AG08396 (cell line): ENCODE data around the gene SASH3.

Experiments
- DNase-seq: peaks from one replicate; pipeline ENCODE4 v3.0.0; 2012; ENCODE audit warnings: low spot score, mixed read lengths

Gene SASH3

DNA sequence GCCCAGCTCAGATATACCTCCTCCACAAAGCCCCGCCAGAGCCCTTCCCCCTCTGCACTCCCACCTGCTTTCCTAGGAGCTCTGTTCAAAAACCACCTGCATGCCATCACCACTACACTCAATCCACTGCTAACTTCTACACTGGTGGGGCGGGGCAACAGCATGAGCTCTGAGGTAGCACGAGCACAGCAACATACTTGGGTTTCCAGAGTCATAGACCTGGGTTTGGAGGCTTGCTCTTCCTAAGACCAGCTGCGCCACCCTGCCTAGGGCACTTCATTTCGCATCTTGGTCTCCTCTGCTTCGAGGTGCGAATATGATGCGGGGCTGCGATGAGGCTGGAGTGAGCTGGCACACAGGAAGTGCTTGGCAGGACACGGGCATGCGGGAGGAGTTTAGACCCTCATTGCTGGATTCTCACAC lies 3.6 kb downstream of the SASH3 start:
- DNase-seq: no peak

DNA sequence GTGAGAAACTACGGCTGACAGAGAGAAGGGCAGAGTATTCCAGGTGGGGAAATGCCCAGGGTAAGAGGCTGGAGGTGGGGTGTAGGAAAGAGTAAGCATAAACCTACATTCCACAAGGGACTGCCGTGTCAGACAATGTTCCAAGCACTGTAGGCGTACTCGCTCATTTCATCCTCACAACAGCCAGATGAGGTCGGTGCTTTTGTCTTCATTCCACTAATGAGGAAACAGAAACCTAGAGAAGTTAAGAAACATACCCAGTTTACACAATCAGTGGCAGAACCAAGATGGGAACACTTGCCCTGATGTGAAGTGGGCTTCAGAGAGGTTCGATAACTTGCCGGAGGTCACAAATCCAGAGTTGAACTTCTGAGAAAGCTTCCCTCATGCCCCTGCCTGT lies 4.6 kb downstream of the SASH3 start:
- DNase-seq: no peak

DNA sequence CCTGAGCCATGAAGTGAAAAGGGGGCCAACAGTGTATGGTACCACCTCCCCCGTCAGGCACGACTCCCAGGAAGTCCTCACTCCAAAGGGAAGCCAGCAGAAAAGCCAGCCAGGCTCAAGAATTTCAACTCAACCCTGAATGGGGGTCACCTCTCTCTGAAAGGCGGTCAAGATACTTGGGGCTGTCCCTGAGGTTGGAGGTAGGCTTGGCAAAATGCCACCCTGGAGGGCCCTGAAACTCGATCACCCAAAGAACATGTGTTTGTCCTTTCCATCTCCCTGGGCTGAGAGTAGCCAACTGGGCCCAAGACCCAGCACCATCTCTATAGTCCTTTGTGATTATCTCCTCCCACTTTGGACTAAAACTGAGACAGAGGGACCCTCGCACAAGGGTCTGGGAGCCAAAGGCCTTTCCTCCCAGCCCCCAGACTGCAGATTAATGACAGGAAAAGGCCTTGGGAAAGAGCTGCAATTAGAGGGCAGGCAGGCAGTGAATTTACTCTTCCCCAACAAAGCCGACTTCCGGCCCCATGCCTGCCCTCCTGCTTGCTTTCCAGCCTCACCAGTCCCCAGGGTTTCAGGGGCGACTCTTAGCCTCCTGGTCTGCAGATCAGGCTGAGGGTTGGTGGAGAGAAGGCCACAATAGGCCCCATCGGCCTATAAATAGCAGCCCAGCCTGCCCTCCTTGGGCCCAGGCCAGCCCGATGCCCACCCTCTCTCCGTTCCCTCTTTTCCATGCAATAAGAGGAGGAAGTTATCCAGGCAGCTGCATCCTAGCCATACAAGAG lies 5.6 kb downstream of the SASH3 start:
- no peak for DNase-seq

DNA sequence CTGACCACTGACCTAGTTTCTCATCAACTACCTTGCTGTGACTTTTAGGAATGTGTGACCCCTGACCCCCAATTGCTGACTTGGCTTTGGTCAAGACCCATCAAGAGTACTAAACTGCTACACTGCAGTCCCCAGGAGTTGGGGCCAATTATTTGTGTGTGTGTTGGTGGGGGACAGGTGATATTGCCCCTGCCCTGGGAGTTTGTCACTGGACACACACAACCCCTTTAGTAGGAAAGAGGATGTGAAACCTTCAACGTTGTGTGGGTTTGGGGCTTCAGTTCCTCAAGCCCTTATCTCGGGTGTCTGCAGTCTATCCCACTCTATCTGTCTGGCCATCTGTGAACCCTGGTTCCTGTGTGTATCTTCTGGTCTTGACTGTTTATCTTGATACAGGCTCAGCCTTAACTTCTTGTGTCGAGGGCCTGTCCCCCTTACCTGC lies 6.5 kb downstream of the SASH3 start:
- DNase-seq: no peak

DNA sequence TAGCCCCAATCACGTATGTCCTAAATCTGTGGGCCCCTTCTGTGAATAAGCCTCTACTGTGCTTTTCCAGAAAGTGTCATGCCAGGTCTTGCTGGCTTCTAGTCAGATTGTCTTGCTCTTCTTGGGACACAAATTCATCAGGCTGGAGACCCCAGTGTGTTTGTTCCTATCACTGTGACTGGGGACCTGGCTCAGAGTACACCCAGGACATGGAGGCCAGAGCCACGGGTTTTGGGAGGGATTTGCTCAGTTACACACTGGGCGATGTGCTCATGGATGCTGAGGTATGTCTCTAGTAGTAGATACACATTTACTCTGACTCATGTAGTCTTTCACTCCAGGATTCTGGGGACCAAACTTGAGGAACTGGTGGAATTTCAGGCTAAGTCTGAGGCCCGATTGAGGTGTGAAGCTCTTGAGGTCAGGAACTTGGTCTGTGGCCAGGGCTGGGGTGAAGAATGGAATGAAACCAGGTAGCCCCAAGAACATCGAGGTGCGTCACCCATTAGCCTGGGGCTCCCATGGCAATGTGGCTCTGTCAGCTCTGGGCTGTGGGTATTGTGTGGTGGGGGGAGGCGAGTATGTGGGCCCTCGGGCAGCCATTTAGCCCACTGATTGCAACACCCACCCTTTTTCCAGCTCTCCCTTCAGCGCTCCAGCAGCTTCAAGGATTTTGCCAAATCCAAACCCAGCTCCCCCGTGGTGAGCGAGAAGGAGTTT lies 7.7 kb downstream of the SASH3 start:
- no peak for DNase-seq

DNA sequence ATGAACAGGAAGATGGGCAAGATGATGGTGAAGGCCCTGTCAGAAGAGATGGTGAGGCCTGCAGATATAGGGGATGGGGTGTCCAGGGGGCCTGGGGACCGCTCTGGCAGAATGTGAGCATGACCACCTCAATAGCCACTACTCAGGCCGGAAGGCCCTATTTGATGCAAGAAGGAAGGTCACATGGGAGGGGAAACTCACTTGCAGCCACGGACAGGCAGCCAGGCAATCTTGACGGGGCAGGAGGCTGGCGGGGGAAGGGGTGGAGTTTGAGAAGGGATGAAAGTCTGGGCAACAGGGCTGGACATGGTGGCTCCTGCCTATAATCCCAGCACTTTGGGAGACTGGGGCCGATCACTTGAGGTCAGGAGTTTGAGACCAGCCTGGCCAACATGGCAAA lies 8.8 kb downstream of the SASH3 start:
- DNase-seq: no peak

DNA sequence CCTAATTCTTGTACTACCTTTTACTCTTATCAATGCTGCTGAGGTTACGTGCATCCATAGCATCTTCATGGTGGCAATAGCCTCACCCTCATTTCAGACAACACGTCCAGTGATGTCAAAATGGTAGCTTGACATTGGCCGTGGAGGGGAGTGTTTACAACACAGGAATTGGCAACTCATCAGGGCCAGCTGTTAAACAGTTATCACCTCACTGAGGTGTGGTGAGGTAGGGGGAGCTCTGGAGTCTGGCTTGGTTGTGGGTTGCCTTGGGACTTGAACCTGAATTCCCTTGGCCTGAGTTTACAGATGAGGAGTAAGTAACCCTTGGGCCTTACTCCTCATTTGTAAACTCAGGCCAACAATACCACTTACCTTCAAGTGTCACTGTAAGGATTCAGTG lies 10.4 kb downstream of the SASH3 start:
- DNase-seq: no peak

DNA sequence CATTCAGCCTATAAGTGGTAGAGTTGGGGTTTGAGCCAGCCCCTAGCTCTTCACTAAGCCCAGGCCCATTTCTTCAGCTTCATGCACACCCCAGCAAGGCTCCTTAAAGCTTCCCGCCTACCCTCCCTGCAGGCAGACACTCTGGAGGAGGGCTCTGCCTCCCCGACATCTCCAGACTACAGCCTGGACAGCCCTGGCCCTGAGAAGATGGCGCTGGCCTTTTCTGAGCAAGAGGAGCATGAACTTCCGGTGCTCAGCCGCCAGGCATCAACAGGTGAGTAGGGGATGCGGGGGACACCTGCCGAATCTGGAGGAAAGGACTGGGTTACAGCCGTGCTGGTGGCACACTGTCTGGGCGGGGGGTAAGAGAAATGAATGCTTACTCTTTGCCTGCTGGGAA lies 11.1 kb downstream of the SASH3 start:
- no peak for DNase-seq

DNA sequence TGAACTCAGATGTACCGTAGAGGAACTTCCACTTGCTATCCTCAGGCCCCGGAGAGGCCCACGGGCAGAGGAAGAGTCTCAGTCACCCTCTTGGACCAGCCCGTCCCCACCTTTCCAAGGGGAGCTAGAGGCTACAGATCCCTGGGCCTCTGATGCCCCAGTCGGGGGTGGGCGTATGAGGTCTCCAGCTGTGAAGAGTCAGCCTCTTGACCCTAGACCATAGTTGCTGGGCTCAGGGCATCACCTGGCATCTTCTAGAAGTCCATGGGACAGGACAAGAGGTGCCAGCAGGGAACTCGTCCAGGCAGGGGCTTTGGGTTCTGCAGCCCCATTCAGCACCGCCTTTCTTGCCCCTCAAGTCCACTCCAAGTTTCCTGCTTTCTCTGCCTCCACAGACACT lies 11.6 kb downstream of the SASH3 start:
- DNase-seq: no peak

DNA sequence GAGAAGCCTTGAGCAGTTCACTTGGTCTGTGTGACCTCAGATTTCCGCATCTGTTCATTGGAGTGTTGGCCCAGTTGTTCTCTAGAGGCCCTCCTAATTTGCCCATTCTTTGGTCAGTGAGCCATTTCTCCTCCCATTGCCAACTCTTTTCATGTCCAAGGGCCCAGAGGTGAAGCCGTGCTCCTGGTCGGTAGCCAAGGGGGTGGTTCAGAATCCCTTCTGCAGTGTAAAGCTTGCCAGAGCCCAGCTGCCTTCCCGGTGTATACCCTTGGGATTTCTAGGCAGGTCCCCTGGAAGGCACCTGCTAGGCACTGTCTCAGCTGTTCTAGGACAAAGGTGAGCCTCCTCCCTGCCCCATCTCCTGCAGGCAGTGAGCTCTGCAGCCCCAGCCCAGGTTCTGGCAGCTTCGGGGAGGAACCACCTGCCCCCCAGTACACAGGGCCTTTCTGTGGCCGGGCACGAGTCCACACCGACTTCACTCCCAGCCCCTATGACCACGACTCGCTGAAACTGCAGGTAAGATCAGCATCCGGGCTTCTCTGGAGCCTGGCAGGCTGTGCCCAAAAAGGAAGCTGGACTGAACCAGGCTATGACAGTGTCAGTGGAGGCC lies 12.3 kb downstream of the SASH3 start:
- no peak for DNase-seq

DNA sequence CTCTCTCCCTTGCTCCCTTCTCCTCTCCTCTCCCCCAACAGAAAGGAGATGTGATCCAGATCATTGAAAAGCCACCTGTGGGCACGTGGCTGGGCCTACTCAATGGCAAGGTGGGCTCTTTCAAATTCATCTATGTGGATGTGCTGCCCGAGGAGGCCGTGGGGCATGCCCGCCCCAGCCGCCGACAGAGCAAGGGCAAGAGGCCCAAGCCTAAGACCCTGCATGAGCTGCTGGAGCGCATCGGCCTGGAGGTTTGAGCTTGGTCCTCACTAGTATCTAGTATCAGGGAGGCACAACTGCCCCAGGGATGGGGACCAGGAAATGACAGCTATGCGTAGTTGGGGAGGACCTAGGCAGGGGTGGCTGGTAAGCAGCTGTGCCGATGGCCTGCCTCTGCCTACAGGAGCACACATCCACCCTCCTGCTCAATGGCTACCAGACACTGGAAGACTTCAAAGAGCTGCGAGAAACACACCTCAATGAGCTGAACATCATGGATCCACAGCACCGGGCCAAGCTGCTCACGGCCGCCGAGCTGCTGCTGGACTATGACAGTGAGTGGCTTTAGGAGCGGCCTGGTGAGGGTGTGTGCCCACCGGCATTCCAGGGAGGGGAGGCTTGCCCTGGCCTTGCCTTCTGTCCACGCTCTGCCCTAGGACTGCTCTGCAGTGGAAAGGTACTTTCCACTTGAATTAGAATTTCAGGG lies 13.0 kb downstream of the SASH3 start:
- no peak for DNase-seq

DNA sequence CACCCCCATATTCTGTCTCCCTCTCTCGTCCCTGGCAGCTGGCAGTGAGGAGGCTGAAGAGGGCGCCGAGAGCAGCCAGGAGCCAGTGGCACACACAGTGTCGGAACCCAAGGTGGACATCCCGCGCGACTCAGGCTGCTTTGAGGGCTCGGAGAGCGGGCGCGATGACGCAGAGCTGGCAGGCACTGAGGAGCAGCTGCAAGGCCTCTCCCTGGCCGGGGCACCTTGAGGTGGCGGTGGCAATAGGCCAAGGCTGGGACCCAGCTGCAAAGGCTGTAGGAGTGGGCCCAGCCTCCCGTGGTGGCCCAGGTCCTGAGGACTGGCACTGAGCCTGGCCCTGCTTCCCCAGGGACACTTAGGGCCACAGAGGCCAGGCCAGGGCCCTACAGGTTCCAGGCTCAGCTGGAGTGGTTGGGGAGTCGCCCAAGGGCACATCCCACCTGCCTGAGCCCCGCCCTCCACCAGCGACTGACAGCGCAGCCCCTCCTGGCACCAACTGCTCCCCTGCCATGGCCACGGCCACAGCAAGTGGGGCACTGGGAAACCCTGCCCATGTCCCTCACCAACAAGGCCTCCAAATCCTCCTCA lies 13.9 kb downstream of the SASH3 start:
- DNase-seq: no peak

DNA sequence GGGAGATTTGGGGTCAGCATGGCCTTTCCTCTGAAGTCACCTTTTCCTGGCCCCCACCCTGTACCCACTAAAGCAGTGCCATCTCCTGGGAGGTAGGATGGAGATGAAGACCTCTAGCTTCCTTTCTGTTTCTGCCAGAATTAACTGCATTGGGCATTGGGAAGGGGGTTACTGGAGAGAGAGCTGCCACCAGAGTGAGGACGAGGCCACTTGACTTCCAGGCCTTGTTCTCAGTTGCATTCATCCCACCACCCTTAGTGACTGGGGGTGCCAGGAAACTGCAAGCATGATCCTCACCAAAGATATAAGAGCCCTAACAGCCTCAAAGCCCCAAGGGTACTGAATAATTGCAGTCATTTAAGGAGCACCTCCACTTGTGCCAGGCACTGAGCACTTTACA lies 15.8 kb downstream of the SASH3 start:
- no peak for DNase-seq

DNA sequence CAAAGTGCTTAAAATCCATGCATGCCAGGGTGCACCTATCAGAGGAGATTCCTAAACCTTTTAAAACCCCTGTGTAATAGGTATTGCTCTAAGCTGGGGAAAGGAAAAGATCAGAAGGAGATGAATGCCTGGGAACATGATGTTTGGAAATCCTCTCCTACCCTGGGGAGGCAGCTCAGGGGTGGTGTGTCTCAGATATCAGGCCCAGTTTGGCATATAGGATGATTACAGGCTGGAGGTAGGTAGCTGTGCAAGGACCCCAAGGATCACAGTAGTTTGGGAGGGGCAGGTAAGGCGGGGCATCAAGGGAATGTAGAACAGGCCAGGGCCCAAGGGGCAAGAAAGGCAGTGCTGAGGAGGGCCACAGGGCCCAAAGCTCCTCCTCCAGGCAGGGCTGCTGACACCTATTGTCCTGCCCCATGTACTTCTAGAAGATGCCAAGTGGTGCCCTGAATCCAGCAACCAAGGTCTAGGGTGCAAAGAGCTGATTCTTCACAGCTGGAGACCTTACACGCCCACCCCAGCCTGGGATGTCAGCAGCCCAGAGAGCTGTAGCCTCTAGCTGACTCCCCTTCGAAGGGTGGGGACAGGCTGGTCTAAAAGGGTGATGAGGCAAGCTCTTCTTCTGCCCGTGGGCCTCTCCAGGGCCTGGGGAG lies 17.6 kb downstream of the SASH3 start:
- DNase-seq: no peak

DNA sequence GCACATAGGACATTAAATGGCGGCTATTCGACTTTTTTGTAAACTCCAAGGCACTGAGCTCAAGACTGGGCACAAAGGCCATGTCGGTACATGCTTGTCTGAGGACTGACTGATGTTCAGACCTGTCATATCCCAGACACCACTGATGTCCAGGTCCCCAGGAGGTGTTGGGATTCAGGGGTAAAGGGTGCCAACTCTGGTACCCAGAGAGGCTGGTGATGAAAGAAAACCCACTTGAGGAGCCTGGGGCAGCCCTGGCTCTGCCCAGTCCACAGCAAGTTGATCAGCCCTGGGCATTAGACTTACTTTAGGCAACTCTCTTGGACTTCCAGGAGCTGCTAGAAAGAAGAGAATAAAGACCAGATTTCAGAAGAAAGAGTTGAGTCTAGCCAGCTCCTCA lies 18.7 kb downstream of the SASH3 start:
- DNase-seq: no peak

DNA sequence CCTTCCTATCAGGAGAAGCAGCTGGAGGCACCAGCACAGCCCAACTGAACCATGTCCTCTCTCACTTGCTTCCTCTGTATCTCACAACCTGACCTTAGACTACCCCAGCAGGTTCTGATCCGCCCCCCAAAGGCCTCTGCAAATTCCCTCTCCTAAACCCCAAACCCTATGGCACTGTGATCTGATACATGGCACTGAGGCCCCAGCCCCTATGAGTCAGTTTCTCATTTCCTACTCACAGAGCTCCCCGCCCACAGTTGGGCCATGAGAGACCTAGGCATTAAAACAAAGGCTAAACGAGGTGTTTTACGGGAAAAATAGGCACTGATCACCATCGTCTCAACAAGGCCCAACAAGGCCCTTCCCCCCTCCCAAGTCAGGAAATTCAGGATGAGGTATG lies 19.1 kb downstream of the SASH3 start:
- DNase-seq: no peak

DNA sequence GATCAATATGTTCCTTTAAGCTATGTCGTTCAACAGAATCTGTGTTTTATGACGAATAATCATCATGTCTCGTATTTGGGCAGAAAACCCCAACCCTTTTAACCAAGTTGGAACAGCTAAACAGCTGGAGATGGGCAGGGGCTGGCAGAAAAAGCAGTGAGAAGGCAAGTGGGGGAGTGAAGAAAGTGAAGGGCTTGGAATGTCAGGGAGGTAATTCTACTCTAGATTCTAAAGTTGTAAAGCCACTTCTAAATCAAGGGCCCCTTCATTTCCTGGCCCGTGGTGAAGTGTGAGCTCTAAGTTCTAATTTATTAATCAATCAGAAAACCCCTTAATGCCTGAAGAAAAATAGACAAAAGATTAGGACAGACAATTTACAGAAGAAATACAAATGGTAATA lies 20.4 kb downstream of the SASH3 start:
- DNase-seq: no peak

DNA sequence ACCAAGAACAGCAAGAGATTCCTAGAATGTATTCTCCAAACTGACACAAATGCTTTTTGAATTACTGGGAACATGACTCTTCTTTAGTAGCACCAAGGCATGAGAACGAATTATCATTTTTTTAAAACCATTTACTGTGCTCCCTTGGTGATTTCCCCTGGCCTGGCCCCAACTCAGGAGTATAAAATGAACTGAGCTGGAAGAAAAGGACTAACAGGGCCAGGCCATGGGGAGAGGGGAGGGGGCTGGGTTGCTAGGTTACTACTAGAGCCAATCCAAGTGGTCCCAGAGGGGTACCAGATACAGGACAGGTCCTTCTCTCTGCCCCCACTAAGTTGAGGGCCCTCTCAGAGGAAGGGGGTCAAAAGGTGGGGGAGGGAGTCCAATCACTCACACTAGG lies 23.1 kb downstream of the SASH3 start:
- DNase-seq: no peak

DNA sequence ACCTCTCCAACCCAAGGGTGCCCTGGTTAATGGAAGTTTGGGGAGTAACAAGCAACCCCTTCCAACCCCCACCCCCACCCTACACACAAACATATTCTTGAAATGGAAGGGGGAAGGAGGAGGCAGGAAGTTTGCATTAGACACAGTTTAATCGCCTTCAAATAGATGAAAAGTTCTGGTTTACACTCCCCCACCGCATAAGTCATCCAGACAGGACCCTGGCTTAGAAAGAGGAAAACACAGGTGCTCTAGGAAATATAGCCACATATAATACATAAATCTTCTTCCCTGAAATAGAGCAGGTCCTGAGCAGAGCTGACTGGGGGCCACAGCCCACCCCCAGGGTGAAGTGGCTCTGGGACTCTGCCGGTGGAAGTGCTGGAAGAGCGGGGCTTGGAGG lies 25.1 kb downstream of the SASH3 start:
- no peak for DNase-seq

DNA sequence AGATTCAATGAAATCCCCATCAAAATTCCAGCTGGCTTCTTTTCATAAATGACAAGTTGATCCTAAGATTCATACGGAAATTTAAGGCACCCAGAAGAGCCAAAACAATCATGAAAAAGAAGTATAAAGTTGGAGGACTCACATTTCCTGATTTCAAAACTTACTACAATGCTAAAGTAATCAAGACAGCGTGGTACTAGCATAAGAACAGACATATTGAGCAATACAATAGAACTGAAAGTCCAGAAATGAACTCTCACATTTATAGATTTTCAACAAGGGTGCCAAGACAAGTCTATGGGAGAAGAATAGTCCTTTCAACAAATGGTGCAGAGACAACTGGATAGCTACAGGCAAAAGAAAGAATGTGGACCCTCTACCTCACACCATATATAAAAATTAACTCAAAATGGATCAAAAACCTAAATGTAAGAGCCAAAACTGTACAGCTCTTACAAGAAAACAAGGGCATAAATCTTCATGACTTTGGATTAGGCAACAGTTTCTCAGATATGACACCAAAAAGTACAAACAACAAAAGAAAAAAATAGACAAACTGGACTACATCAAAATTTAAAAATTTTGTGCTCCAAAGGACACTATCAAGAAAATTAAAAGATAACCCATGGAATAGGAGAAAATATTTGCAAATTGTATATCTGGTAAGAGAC lies 28.5 kb downstream of the SASH3 start:
- no peak for DNase-seq
